Jurkat, Clone E6-1 (cell line): Measurements from ENCODE around the gene PXK.

Experiments
- DNase-seq: peaks from one replicate; pipeline ENCODE4 v3.0.0-alpha.2; 2011; ENCODE audit warnings: low read depth, low spot score
- H3K4me3 ChIP-seq: 2 replicates; pipeline ENCODE4 v1.5.1; 2011; ENCODE audit warnings: mild to moderate bottlenecking, low read length, control low read depth, moderate library complexity

PXK gene

DNA sequence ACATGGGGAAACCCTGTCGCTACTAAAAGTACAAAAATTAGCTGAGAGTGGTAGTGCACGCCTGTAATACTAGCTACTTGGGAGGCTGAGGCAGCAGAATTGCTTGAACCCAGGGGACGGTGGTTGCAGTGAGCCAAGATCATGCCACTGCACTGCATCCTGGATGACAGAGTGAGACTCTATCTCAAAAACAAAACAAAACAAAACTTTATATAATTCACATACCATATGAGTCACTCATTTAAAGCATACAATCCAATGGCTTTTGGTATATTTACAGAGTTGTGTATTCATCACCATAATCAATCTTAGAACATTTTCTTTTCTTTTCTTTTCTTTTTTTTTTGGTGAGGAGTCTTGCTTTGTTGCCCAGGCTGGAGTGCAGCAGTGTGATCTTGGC lies 8.7 kb downstream of the PXK start:
- no peak for DNase-seq
- no peak overlapping the region for H3K4me3 ChIP-seq

GRCh38 chr3:58342676-58343075 lies 10.0 kb downstream of the PXK start:
- H3K4me3 ChIP-seq: no peak overlapping the region
- DNase-seq: no peak

DNA sequence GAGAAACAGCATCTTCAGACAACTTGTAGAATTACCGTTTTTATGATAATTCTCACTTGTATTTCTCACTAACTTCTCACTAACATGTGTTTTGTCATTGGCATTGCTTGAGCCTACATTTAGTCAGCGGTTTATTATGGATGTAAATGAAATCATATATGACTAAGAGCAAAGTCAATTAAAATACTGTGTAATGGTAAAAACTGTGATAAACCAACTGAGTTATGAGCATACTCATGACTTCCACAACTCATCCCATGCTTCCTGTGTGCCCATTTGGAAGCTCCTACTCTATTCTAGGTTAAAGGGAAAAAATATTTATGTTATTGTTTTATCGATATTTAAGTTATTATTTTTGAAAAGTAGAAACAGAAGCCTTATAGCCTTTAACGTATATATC lies 12.8 kb downstream of the PXK start:
- no peak for DNase-seq
- H3K4me3 ChIP-seq: no peak overlapping the region

- DNase-seq: no peak
- no peak overlapping the region for H3K4me3 ChIP-seq
Measured at GRCh38 chr3:58346368-58346767, 13.7 kb downstream of the PXK start.

GRCh38 chr3:58347984-58348383 lies 15.3 kb downstream of the PXK start:
- DNase-seq: no peak
- H3K4me3 ChIP-seq: no peak overlapping the region

- peak; percentile 92 for DNase-seq
- H3K4me3 ChIP-seq: peak overlapping the region; percentile 29
Measured at GRCh38 chr3:58349792-58350626, 17.3 kb downstream of the PXK start.

DNA sequence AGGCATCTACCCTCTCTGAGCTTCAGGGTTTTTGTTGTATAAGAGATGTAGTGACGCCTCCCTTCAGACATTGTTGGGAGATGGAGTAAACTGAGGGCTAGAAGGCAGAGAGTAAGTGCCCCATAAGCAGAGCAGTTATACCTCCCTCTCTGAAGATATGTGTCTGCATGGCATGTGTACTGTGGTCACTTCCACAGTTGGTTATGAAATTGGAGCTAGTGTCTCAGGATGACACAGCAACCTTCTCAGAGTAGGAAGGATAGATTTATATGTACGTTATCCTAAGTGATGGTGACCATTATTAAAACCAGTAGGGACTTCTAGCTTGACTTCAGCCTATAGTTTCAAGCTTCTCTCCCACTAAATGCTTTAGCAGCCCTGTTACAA lies 17.9 kb downstream of the PXK start:
- DNase-seq: no peak
- peak overlapping the region; percentile 29 for H3K4me3 ChIP-seq

DNA sequence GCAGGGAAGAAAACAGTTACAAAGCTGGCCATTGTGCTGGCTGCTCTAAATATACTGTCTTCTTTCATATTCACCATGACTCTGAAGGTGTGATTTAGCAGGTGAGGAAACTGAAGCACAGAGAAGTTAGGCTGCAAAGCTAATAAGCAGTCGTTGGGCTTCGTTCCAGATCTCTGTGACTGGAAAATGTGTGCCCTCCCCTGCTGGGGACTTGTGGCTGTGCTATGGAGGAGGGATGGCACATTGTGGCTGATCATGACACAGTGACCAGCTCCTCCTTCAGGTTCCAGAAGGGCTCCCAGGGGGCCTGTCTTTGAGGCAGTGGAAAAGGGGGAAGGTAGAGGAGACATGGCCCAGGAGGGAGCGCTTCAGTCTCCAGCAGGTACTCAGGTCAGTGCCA lies 19.2 kb downstream of the PXK start:
- no peak overlapping the region for H3K4me3 ChIP-seq
- peak; percentile 62 for DNase-seq

- DNase-seq: no peak
- H3K4me3 ChIP-seq: no peak overlapping the region
Measured at GRCh38 chr3:58352626-58353025, 19.9 kb downstream of the PXK start.

- H3K4me3 ChIP-seq: peak overlapping the region; percentile 32
- DNase-seq: peak; percentile 92
Measured at GRCh38 chr3:58353722-58354553, 21.2 kb downstream of the PXK start.

DNA sequence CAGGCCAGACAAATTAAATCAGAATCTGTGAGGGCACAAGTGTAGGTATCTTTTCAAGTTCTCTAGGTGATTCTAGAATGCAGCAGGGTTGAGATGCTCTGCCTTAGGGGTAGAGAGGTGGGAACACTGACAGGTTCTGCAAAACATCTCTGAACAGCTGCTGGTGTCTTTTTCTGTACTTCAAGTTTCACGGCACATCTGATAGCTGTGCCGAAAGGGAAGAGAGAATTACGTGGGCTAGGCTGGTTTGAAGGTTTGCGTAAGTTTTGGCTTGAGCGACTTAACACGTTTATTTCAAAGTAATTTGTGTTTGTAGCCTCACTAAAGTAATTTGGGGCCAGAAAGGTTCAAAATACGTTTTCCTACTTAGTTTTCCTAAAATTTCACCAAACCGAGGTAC lies 22.5 kb downstream of the PXK start:
- H3K4me3 ChIP-seq: no peak overlapping the region
- no peak for DNase-seq

GRCh38 chr3:58356054-58356453 lies 23.4 kb downstream of the PXK start:
- H3K4me3 ChIP-seq: no peak overlapping the region
- no peak for DNase-seq

DNA sequence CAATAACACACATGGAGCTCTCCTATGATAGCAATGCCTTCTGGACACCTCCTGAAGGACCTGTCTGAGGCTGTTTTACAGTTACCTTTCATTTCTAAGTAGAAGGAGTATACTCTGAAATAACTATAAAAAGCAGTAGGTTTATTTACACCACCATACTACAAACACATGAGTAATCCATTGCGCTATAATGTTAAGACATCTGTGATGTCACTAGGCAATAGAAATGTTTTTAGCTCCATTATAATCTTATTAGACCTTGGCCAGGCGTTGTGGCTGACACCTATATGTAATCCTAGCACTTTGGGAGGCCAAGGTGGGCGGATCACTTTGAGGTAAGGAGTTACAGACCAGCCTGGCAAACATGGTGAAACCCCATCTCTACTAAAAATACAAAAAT lies 24.7 kb downstream of the PXK start:
- no peak overlapping the region for H3K4me3 ChIP-seq
- no peak for DNase-seq

- H3K4me3 ChIP-seq: no peak overlapping the region
- no peak for DNase-seq
Measured at GRCh38 chr3:58358092-58358491, 25.4 kb downstream of the PXK start.

- DNase-seq: no peak
- H3K4me3 ChIP-seq: no peak overlapping the region
Measured at GRCh38 chr3:58358808-58359207, 26.1 kb downstream of the PXK start.

DNA sequence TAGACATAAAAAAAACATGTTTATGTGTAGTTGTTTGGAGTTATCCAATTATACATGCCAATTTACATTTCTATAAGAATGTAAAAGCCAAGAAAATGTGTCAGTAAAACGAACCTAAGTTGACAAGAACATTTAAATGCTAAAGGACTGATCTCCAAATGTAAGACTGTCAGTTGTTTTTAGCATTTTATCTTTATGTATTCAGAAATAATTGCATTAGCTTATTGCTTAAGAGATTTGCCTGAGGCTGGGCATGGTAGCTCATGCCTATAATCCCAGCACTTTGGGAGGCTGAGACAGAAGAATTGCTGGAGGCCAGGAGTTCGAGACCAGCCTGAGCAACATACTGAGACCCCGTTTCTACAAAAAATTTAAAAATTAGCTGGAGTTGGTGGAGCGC lies 26.9 kb downstream of the PXK start:
- no peak overlapping the region for H3K4me3 ChIP-seq
- no peak for DNase-seq

DNA sequence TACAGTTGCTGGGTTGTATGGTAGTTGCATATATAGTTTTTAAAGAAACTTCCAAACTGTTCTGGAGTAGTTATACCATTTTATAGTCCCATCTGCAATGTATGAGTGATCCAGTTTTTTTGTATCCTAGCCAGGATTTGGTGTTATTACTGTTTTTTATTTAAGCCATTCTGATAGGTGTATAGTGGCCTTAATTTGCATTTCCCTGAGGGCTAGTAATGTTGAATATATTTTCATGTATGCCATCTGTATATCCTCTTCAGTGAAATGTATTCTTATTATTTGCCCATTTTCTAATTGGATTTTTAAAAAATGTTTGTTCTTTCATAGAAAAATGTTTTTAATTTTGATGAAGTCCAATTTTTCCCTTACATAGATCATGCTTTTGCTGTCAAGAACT lies 29.2 kb downstream of the PXK start:
- DNase-seq: no peak
- no peak overlapping the region for H3K4me3 ChIP-seq

DNA sequence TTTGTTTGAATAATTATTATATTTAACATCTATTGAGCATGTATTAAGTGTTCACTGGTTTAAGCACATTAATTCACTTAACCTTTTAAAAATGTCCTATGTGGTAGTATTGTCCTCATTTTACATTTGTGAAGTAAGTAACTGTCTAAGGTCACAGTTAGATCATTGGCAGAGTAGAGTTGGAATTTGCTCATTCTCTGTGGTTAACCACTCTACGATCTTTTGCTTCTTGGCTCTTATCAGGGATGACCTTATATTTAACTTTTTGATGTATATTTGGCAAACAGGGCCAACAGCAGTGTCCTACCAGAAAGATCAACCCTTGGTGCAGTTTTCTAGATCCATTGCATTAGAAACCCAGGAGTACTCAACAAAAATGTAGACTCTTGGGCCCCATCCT lies 34.0 kb downstream of the PXK start:
- H3K4me3 ChIP-seq: no peak overlapping the region
- no peak for DNase-seq

GRCh38 chr3:58369038-58369437 lies 36.3 kb downstream of the PXK start:
- H3K4me3 ChIP-seq: no peak overlapping the region
- no peak for DNase-seq

DNA sequence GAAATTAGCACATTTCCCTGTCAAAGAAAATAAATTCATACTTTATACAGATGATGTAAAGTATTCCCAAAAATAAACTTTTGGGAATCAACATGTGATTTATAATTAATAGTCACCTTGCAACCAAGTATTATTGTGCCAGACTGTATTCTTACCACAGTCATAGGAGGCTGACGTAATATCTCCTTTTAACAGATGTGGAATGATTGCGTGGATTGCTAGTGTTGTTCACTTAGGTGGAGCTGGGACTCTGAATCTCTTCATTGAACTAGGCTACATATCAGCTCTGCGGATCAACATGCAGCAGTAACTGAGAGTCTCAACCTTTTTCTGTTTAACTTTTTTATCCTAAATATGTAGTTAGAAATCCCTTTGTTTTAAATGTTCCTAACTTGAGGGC lies 37.2 kb downstream of the PXK start:
- no peak overlapping the region for H3K4me3 ChIP-seq
- DNase-seq: no peak

GRCh38 chr3:58370407-58370806 lies 37.7 kb downstream of the PXK start:
- no peak for DNase-seq
- H3K4me3 ChIP-seq: no peak overlapping the region
